MCF 10A (cell line): ENCODE data around the gene STK11IP. TPM values are rescaled to one million over a fixed set of nuclear protein-coding genes. Genes with fewer than 3 reads are reported as not detected.

Experiments
- BruUV-seq: library from RNA; stranded (reverse); fragments of 400-500 nt; replicated peaks from 2 replicates; lab custom pipeline; 2021; lab: Mats Ljungman, UMichigan
- CTCF ChIA-PET: fragments of 300-600 bp; sonication (Branson Sonifier 250); formaldehyde crosslinking; extraction: SDS; loops from one replicate; lab custom pipeline; 2021; ENCODE audit warnings: antibody characterized with exemption, inconsistent platforms; lab: Yijun Ruan, JAX
- POLR2A ChIA-PET: fragments of 300-600, 350-650 bp; sonication (Branson Sonifier 250); formaldehyde crosslinking; extraction: SDS; loops from one replicate; lab custom pipeline; 2020; ENCODE audit warnings: antibody characterized with exemption, inconsistent platforms; lab: Yijun Ruan, JAX
- DNase-seq: peaks from one replicate; pipeline ENCODE4 v3.0.0-alpha.2; 2018; ENCODE audit not compliant: unreplicated experiment
- H3K27ac Mint-ChIP-seq: one replicate; pipeline ENCODE4 v1.8.0; 2022; ENCODE audit warnings: mild to moderate bottlenecking, low read depth, mixed read lengths; ENCODE audit not compliant: unreplicated experiment
- H3K27me3 Mint-ChIP-seq: one replicate; pipeline ENCODE4 v1.8.0; 2022; ENCODE audit warnings: mixed read lengths; ENCODE audit not compliant: insufficient read depth, unreplicated experiment
- H3K36me3 Mint-ChIP-seq: one replicate; pipeline ENCODE4 v1.8.0; 2022; ENCODE audit warnings: mild to moderate bottlenecking, moderate library complexity, mixed read lengths; ENCODE audit not compliant: insufficient read depth, unreplicated experiment
- H3K4me1 Mint-ChIP-seq: one replicate; pipeline ENCODE4 v1.8.0; 2022; ENCODE audit warnings: mixed read lengths; ENCODE audit not compliant: insufficient read depth, unreplicated experiment
- H3K4me3 Mint-ChIP-seq: one replicate; pipeline ENCODE4 v1.8.0; 2022; ENCODE audit warnings: mild to moderate bottlenecking, moderate library complexity, mixed read lengths; ENCODE audit not compliant: unreplicated experiment
- H3K9me3 Mint-ChIP-seq: one replicate; pipeline ENCODE4 v1.8.0; 2022; ENCODE audit warnings: mixed read lengths; ENCODE audit not compliant: unreplicated experiment
- intact Hi-C: fragments of 100-400 bp; cut with micrococcal nuclease; formaldehyde crosslinking; loops from 2 replicates; pipeline ENCODE4 v1.14.1; 2022
- total RNA-seq: library from RNA; stranded (reverse); gene quantifications from 2 replicates; pipeline ENCODE4 v1.2.3, GENCODE V29; 2022
- TF ChIP-seq, protein P1 (sequence below): fragments of 200-600 bp; IDR thresholded peaks from one replicate; pipeline ENCODE4 v1.8.0; 2022; ENCODE audit warnings: antibody characterized with exemption, mild to moderate bottlenecking; ENCODE audit not compliant: unreplicated experiment

STK11IP gene
- total RNA-seq, 1 experiment from 2014 or later: 26.5 TPM

DNA sequence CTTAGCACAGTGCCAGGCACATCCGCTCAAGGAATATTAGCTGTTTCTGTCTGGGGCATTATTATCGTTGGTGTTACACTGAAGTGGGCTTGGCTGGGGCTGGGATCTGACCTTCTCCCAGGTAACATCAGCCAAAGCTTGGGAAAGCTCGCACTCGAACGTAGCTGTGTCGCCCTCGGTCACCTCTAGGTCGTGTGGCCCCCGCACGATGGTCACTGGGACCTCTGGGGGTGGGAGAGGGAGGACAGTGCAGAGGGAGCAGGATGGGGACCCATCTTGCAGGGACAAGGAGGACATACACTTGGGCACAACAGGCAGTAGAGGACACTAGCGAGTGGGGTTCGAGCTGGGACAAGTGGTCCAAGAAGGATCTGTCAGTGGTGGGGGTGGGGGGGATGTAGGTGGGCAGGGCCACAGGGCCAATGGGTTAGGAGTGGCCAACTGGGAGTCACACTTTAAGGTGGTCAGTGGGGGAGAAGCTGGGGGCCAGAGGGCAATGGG, 44.1 kb upstream of the STK11IP start:
- Mint-ChIP-seq H3K4me3 (no peak overlapping the region), H3K9me3 (no peaks in the 10 kb centered on the region), H3K27ac (no peak overlapping the region), H3K36me3 (no peaks in the 10 kb centered on the region), H3K27me3 (no peaks in the 10 kb centered on the region), H3K4me1 (peaks cover 6% of the 10 kb centered on the region)
- no TSS peak for BruUV-seq
- TF ChIP-seq, protein P1, sequence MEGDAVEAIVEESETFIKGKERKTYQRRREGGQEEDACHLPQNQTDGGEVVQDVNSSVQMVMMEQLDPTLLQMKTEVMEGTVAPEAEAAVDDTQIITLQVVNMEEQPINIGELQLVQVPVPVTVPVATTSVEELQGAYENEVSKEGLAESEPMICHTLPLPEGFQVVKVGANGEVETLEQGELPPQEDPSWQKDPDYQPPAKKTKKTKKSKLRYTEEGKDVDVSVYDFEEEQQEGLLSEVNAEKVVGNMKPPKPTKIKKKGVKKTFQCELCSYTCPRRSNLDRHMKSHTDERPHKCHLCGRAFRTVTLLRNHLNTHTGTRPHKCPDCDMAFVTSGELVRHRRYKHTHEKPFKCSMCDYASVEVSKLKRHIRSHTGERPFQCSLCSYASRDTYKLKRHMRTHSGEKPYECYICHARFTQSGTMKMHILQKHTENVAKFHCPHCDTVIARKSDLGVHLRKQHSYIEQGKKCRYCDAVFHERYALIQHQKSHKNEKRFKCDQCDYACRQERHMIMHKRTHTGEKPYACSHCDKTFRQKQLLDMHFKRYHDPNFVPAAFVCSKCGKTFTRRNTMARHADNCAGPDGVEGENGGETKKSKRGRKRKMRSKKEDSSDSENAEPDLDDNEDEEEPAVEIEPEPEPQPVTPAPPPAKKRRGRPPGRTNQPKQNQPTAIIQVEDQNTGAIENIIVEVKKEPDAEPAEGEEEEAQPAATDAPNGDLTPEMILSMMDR: no peak
- ChIA-PET CTCF (interaction anchor here (0.6 to 1.7 kb wide), 2 partner anchors 13 to 690 kb away, joined by 3 to 7 read pairs; no protein-coding TSS in a partner anchor), POLR2A (interaction anchor here (1.1 to 1.9 kb wide), 2 partner anchors 10 to 15 kb away, joined by 3 to 17 read pairs; partner anchors contain the start of genes CHPF and TMEM198)
- intact Hi-C loops: no loop called here
- DNase-seq: no peak

DNA sequence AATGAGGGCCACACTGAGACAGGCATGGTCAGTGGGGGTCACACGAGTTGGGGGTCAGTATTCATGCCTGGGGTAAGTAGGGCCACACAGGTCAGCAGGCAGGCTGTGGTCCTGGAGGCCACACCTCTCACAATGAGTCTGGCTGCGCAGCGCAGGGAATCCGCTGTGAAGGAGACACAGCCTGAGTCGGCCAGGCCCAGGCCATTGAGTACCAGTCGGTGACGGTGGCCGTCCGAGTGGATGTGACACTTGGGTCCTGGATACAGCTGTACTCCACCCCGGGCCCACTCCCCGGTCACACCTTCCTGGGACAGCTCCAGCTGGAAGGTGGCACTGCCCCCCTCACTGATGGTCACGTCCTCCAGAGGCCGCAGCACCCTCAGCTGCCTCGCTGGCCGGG, 43.3 kb upstream of the STK11IP start:
- H3K27me3 Mint-ChIP-seq: no peaks in the 10 kb centered on the region
- ChIA-PET CTCF (interaction anchor here (0.5 kb wide), 2 partner anchors 57 to 394 kb away, joined by 3 read pairs; partner anchors contain the start of gene NHEJ1), POLR2A (no interaction called here)
- intact Hi-C loops: no loop called here
- peaks cover 6% of the 10 kb centered on the region for H3K4me1 Mint-ChIP-seq
- TF ChIP-seq, protein P1: no peak
- H3K36me3 Mint-ChIP-seq: no peaks in the 10 kb centered on the region
- H3K27ac Mint-ChIP-seq: no peak overlapping the region
- DNase-seq: no peak
- H3K9me3 Mint-ChIP-seq: no peaks in the 10 kb centered on the region
- no TSS peak for BruUV-seq
- H3K4me3 Mint-ChIP-seq: no peak overlapping the region

DNA sequence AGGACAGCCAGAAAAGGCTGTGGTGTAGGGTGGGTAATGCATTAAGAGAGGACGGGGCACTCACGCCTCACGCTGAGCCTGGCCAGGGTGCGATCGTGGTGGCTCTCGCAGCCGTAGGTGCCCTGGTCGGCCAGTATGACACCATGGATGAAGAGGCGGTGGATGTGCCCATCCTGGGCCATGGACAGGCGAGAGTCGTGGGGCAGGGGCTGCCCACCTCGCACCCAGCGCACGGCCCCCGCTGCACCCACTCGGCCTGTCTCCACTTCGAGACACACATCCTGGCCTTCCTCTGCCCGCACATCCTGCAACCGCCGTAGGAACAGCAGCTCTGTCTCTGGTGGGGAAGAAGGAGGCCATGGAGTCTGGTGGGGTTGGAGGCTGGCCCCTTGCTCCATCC, 41.7 kb upstream of the STK11IP start:
- DNase-seq: no peak
- no TSS peak for BruUV-seq
- POLR2A ChIA-PET: interaction anchor here (0.7 to 1.6 kb wide), 2 partner anchors 42 to 143 kb away, joined by 3 to 5 read pairs; partner anchors contain the start of gene STK11IP
- Mint-ChIP-seq H3K27ac (no peak overlapping the region), H3K4me3 (no peak overlapping the region), H3K27me3 (no peaks in the 10 kb centered on the region), H3K4me1 (peaks cover 3% of the 10 kb centered on the region), H3K36me3 (no peaks in the 10 kb centered on the region), H3K9me3 (no peaks in the 10 kb centered on the region)
- CTCF ChIA-PET: interaction anchor here (0.7 kb wide), 1 partner anchor 87 kb away, joined by 3 read pairs; no protein-coding TSS in a partner anchor
- TF ChIP-seq, protein P1: no peak
- intact Hi-C loops: no loop called here

DNA sequence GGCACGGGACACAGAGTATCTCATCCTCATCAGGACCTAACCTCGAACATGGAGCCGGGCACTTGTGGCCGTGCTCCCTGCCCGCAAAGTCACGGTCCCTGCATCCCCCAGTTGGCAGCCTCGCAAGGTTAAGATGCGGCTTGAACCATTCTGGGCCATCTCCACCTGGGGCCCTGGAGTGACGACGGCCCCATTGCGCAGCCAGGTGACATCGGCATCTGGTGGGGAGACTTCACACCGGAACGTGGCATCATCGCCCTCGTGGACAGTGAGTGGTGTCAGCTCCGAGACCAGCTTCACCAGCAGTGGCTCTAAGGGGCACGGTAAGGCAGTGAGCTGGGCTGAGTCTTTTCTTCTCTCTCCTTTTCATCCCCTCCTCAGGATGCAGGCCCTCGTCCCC, 41.2 kb upstream of the STK11IP start:
- Mint-ChIP-seq H3K27ac (no peak overlapping the region), H3K4me3 (no peak overlapping the region), H3K27me3 (no peaks in the 10 kb centered on the region), H3K9me3 (no peaks in the 10 kb centered on the region), H3K36me3 (no peaks in the 10 kb centered on the region), H3K4me1 (no peaks in the 10 kb centered on the region)
- TF ChIP-seq, protein P1: no peak
- CTCF ChIA-PET: no interaction called here
- DNase-seq: no peak
- POLR2A ChIA-PET: interaction anchor here (0.6 to 1.5 kb wide), 3 partner anchors 14 to 661 kb away, joined by 3 to 6 read pairs (median 3); partner anchors contain the start of gene OBSL1
- intact Hi-C loops: no loop called here
- no TSS peak for BruUV-seq
